Fibroblast of lung (primary cell): ENCODE measurements around the gene MFGE8. TPM values are rescaled to one million over a fixed set of nuclear protein-coding genes. Genes with fewer than 3 reads are reported as not detected.

Experiments used
- DNase-seq, 2 donors: peaks; one replicate each; pipeline versions ENCODE4 v3.0.0 to v3.0.0-alpha.2; 2010; ENCODE audit warnings: low read depth in 2 of 2
- H2AFZ ChIP-seq: 2 replicates; pipeline ENCODE4 v1.5.1; 2012; ENCODE audit warnings: low read length, control low read depth, inconsistent platforms
- H3K27ac ChIP-seq: 2 replicates; pipeline ENCODE4 v1.5.1; 2011; ENCODE audit warnings: low read length, control low read depth; ENCODE audit not compliant: insufficient read depth
- H3K27me3 ChIP-seq: 2 replicates; pipeline ENCODE4 v1.5.1; 2011; ENCODE audit warnings: mild to moderate bottlenecking, low read length; ENCODE audit not compliant: control insufficient read depth, insufficient read depth
- H3K36me3 ChIP-seq: 2 replicates; pipeline ENCODE4 v1.5.1; 2011; ENCODE audit warnings: low read length; ENCODE audit not compliant: control insufficient read depth, insufficient read depth
- H3K4me1 ChIP-seq: 2 replicates; pipeline ENCODE4 v1.5.1; 2011; ENCODE audit warnings: low read length; ENCODE audit not compliant: control insufficient read depth, insufficient read depth; ENCODE audit errors: extremely low read depth
- H3K4me2 ChIP-seq: 2 replicates; pipeline ENCODE4 v1.5.1; 2011; ENCODE audit warnings: low read length, control low read depth; ENCODE audit not compliant: insufficient read depth; ENCODE audit errors: extremely low read depth
- H3K4me3 ChIP-seq, 4 experiments: fragments of 200-600 bp in 1 of 4; sonication (generic) in 1 of 4; replicated peaks in 1 of 4; 2 replicates each; pipeline ENCODE4 v1.5.1; 2011 to 2016; ENCODE audit warnings: low read length in 4 of 4, low read depth in 3 of 4, mild to moderate bottlenecking in 3 of 4, control low read depth in 2 of 4, inconsistent platforms in 1 of 4, mixed read lengths in 1 of 4; ENCODE audit not compliant: insufficient read depth in 1 of 4; ENCODE audit errors: control extremely low read depth in 1 of 4
- H3K79me2 ChIP-seq: 2 replicates; pipeline ENCODE4 v1.5.1; 2012; ENCODE audit warnings: mild to moderate bottlenecking, low read length, inconsistent platforms; ENCODE audit not compliant: control insufficient read depth, insufficient read depth
- H3K9ac ChIP-seq: 2 replicates; pipeline ENCODE4 v1.5.1; 2011; ENCODE audit warnings: mild to moderate bottlenecking, low read length, control low read depth; ENCODE audit not compliant: insufficient read depth
- H3K9me3 ChIP-seq: 2 replicates; pipeline ENCODE4 v1.5.1; 2012; ENCODE audit warnings: low read depth, low read length; ENCODE audit not compliant: control insufficient read depth, insufficient read depth
- H4K20me1 ChIP-seq: 2 replicates; pipeline ENCODE4 v1.5.1; 2011; ENCODE audit warnings: low read length; ENCODE audit not compliant: control insufficient read depth, insufficient read depth; ENCODE audit errors: extremely low read depth
- EZH2 ChIP-seq: IDR thresholded peaks from 2 replicates; pipeline ENCODE4 v1.5.1; 2012; ENCODE audit warnings: low read length, control low read depth, mild to moderate bottlenecking; ENCODE audit errors: missing control alignments
- polyA plus RNA-seq, 2 donors: library from polyadenylated mRNA; depleted of rRNA in 1 of 2; stranded (reverse) in 1 of 2; unstranded in 1 of 2; fragments of >200 nt; gene quantifications; 2 replicates each; pipeline ENCODE4 v1.2.1, GENCODE V29; 2011 to 2012; ENCODE audit warnings: missing spikeins in 1 of 2
- total RNA-seq: library from RNA; depleted of rRNA; stranded (reverse); fragments of >200 nt; gene quantifications from 2 replicates; pipeline ENCODE4 v1.2.1, GENCODE V29; 2014
- TF ChIP-seq, protein P1 (sequence below), 2 donors: IDR thresholded peaks in 1 of 2; conservative IDR thresholded peaks in 1 of 2; 1 replicate in 1 of 2; 2 replicates in 1 of 2; pipeline ENCODE4 v1.5.1; 2011 to 2012; ENCODE audit warnings: low read length in 2 of 2, control low read depth in 1 of 2, inconsistent platforms in 1 of 2, low read depth in 1 of 2, mild to moderate bottlenecking in 1 of 2

Gene MFGE8
- total and polyA plus RNA-seq, 2 donors (not counting 1 experiment from before 2014, with no cell fraction given): 263 to 336 TPM

DNA sequence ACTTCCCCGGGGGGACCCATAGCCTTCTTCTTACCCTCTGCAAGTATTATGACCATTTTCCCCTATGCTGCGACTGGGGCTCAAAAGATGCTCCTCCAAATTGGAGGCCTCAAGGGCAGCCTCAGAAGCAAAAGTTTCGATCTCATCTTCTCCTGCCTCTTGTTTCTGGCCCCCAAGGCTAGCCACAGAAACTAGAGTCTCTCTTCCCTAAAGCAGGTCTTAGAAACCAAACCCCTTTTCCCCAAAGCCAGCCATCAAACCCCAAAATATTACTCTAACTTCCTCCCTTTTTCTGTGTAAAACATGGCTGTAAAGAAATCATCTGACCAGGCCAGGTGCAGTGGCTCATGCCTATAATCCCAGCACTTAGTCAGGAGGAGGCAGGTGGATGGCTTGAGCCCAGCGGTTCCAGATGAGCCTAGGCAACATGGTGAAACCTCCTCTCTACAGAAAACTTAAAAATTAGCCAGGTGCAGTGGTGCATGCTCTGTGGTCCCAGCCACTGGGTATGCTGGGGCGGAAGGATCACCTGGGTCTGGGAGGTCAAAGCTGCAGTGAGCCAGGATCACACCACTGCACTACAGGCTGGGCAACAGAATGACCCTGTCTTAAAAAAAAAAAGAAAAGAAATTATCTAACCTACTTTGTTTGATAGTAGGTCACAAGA is 36.7 kb upstream of the MFGE8 start:
- DNase-seq: no peak
- Histone ChIP-seq H3K9me3 (no peaks in the 10 kb centered on the region), H3K36me3 (no peaks in the 10 kb centered on the region), H3K27me3 (peaks cover 3% of the 10 kb centered on the region), H3K27ac (no peak overlapping the region), H3K4me1 (peaks cover 1% of the 10 kb centered on the region), H4K20me1 (no peaks in the 10 kb centered on the region), H2AFZ (no peak overlapping the region), H3K4me2 (no peak overlapping the region), H3K79me2 (no peaks in the 10 kb centered on the region), H3K9ac (no peak overlapping the region), H3K4me3 (no peak overlapping the region)
- no peak for TF ChIP-seq EZH2
- TF ChIP-seq, protein P1, sequence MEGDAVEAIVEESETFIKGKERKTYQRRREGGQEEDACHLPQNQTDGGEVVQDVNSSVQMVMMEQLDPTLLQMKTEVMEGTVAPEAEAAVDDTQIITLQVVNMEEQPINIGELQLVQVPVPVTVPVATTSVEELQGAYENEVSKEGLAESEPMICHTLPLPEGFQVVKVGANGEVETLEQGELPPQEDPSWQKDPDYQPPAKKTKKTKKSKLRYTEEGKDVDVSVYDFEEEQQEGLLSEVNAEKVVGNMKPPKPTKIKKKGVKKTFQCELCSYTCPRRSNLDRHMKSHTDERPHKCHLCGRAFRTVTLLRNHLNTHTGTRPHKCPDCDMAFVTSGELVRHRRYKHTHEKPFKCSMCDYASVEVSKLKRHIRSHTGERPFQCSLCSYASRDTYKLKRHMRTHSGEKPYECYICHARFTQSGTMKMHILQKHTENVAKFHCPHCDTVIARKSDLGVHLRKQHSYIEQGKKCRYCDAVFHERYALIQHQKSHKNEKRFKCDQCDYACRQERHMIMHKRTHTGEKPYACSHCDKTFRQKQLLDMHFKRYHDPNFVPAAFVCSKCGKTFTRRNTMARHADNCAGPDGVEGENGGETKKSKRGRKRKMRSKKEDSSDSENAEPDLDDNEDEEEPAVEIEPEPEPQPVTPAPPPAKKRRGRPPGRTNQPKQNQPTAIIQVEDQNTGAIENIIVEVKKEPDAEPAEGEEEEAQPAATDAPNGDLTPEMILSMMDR (conservative IDR thresholded peaks at IDR 0.05 in 1 of 2, IDR thresholded peaks at IDR 0.05 in 1 of 2; ENCODE audit: low read depth in 1 of 2, low read length in 2 of 2): no peak

GRCh38 chr15:88940110-88940675 is 27.0 kb upstream of the MFGE8 start:
- no peak overlapping the region for H2AFZ ChIP-seq
- TF ChIP-seq, protein P1 (conservative IDR thresholded peaks at IDR 0.05 in 1 of 2, IDR thresholded peaks at IDR 0.05 in 1 of 2; ENCODE audit: low read depth in 1 of 2, low read length in 2 of 2): no peak
- no peak for TF ChIP-seq EZH2
- no peaks in the 10 kb centered on the region for H3K4me1 ChIP-seq
- no peaks in the 10 kb centered on the region for H3K79me2 ChIP-seq
- H3K9me3 ChIP-seq: no peaks in the 10 kb centered on the region
- DNase-seq: no peak
- no peaks in the 10 kb centered on the region for H4K20me1 ChIP-seq
- H3K4me2 ChIP-seq: no peak overlapping the region
- peaks cover 8% of the 10 kb centered on the region for H3K27me3 ChIP-seq
- H3K9ac ChIP-seq: no peak overlapping the region
- H3K27ac ChIP-seq: no peak overlapping the region
- no peaks in the 10 kb centered on the region for H3K36me3 ChIP-seq
- no peak overlapping the region for H3K4me3 ChIP-seq

- TF ChIP-seq EZH2: no peak
- TF ChIP-seq, protein P1 (conservative IDR thresholded peaks at IDR 0.05 in 1 of 2, IDR thresholded peaks at IDR 0.05 in 1 of 2; ENCODE audit: low read depth in 1 of 2, low read length in 2 of 2): no peak
- DNase-seq: no peak
- Histone ChIP-seq H3K4me2 (no peak overlapping the region), H3K9ac (no peak overlapping the region), H3K79me2 (no peaks in the 10 kb centered on the region), H3K27me3 (peaks cover 8% of the 10 kb centered on the region), H2AFZ (no peak overlapping the region), H3K9me3 (no peaks in the 10 kb centered on the region), H3K4me1 (no peaks in the 10 kb centered on the region), H4K20me1 (no peaks in the 10 kb centered on the region), H3K4me3 (no peak overlapping the region), H3K27ac (no peak overlapping the region), H3K36me3 (no peaks in the 10 kb centered on the region)
Measured at GRCh38 chr15:88939486-88939806, 26.3 kb upstream of the MFGE8 start.
